ENCODE results near the gene CLCF1. TPM values are rescaled to one million over a fixed set of nuclear protein-coding genes. Genes with fewer than 3 reads are reported as not detected.

CLCF1 gene
- polyA plus RNA-seq, 1 donor (not counting 4 experiments of a cell fraction or from before 2014, with no cell fraction given) = 2.7 TPM

DNA sequence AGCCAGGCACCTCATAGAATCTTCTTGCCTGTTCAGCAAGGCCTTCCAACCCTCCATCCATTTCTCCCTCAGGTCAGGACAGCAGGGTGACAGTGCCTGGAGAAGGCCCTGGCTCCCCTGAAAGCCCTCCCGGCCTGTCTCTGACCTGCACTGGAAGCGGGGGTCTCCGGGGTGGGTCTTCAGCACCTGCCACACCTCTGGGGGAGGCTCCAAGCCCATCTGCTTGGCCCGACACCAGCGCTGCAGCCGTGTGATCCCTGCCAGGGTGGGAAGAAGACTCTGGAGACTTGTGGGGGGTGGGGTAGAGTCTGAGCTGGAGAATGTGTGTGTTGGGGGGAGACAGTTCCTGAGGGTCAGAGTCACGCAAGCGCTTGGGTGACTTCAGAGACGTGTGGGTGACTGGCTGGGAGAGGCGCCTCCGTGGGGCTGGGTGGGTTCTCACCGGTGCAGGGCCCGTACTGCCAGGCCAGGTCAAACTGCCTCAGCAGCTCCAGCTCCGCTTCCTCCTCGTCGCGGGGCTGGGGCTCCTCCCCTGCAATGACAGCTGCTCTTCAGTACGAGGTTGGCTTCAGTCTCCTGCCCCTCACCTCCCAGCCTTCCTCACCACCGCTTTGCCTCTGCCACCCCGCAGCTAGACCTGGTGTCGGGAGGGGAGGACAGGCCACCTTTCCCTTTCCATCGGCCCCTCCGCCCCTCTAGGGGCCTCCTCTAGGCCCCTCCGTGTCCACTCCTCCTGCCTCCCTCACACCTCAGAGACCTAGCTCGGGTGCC is 20.7 kb downstream of the CLCF1 start:
- H3K4me2 ChIP-seq (ENCODE audit: control insufficient read depth, extremely low read depth, insufficient read depth, low read depth, low read length) = peak overlapping the region; percentile 96
- no peak for DNase-seq (ENCODE audit: low read depth, low spot score)
- dilution Hi-C loops (cut with MboI; ENCODE audit: extremely low pct_ligation_motif_present, low sequenced_read_pairs) = no loop called here
- H3K79me2 ChIP-seq (ENCODE audit: control insufficient read depth, insufficient read depth, low read length) = peaks cover 8% of the 10 kb centered on the region
- H3K9me1 ChIP-seq (ENCODE audit: control insufficient read depth, extremely low read depth, insufficient read depth, low read length) = peaks cover 4% of the 10 kb centered on the region
- TF ChIP-seq EZH2 (IDR thresholded peaks at IDR 0.05; ENCODE audit: low read length) = no peak
- no peak for TF ChIP-seq CTCF (optimal IDR thresholded peaks at IDR 0.05 in 1 of 3, IDR thresholded peaks at IDR 0.05 in 1 of 3, conservative IDR thresholded peaks at IDR 0.05 in 1 of 3; ENCODE audit: extremely low read depth in 1 of 3, insufficient read depth in 2 of 3, low read length in 3 of 3)
- no peaks in the 10 kb centered on the region for H3K27me3 ChIP-seq (ENCODE audit: control insufficient read depth, extremely low read depth, insufficient read depth, low read length)
- peak overlapping the region; percentile 90 for H3K9ac ChIP-seq (ENCODE audit: control insufficient read depth, extremely low read depth, insufficient read depth, low read length)
- H3K9me3 ChIP-seq (ENCODE audit: control insufficient read depth, low read depth, low read length) = no peaks in the 10 kb centered on the region
- H3K4me3 ChIP-seq (ENCODE audit: control insufficient read depth in 2 of 3, extremely low read depth in 1 of 3, insufficient read depth in 2 of 3, low read depth in 1 of 3, low read length in 3 of 3) = peak overlapping the region; percentile 66 to 95 (median 92)
- peak overlapping the region; percentile 92 for H3K27ac ChIP-seq (ENCODE audit: control insufficient read depth, insufficient read depth, low read length)
- peaks cover 52% of the 10 kb centered on the region for H3K4me1 ChIP-seq (ENCODE audit: control insufficient read depth, extremely low read depth, insufficient read depth, low read length)
- no peak for FAIRE-seq
- peak overlapping the region; percentile 91 for H2AFZ ChIP-seq (ENCODE audit: control insufficient read depth, low read length)
- H4K20me1 ChIP-seq (ENCODE audit: control insufficient read depth, extremely low read depth, insufficient read depth, low read length) = no peaks in the 10 kb centered on the region
- peaks cover 0 to 6% of the 10 kb centered on the region in 2 experiments for H3K36me3 ChIP-seq (ENCODE audit: control insufficient read depth in 2 of 2, extremely low read depth in 1 of 2, insufficient read depth in 2 of 2, low read length in 2 of 2)

DNA sequence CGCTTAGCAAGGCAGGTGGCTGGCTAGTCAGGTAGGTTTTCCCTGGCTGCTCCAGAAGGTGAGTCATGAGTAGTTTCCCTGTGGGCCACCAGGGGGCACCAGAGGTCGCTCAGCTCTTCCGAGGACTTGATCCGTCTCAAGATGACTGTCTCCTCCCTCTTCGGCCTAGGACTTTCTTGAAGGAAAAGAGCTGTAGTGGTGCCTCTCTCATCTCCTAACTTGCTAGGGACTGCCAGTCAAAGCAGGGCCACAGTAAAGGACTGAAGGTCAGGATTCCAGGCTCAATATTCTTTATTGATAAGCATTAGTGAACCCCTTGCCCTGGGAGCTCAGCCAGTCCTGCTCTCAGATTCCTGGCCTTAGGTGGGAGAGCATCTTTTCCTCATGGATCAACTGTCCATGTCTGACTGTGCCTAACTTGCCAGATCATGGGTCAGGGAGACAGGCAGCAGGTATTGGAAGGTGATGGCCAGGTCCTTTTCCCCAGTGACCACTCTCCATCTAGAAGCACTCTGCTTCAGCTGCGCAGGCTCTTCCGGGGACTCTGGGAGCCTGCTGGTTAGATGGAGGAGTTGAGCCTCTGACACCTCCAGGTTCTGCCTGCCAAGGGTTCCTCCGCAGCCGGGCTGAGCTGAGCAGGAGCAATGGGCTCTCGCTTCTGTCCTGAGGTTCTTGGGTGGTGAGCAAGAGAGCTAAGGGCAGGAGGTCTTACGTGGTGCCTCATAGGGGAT is 22.0 kb downstream of the CLCF1 start:
- no peak overlapping the region for H3K9ac ChIP-seq (ENCODE audit: control insufficient read depth, extremely low read depth, insufficient read depth, low read length)
- no peak for DNase-seq (ENCODE audit: low read depth, low spot score)
- no peaks in the 10 kb centered on the region for H3K27me3 ChIP-seq (ENCODE audit: control insufficient read depth, extremely low read depth, insufficient read depth, low read length)
- H3K36me3 ChIP-seq (ENCODE audit: control insufficient read depth in 2 of 2, extremely low read depth in 1 of 2, insufficient read depth in 2 of 2, low read length in 2 of 2) = peaks cover 0 to 6% of the 10 kb centered on the region in 2 experiments
- no peak for TF ChIP-seq EZH2 (IDR thresholded peaks at IDR 0.05; ENCODE audit: low read length)
- peak; percentile 94 to 98 (median 94) for TF ChIP-seq CTCF (optimal IDR thresholded peaks at IDR 0.05 in 1 of 3, IDR thresholded peaks at IDR 0.05 in 1 of 3, conservative IDR thresholded peaks at IDR 0.05 in 1 of 3; ENCODE audit: extremely low read depth in 1 of 3, insufficient read depth in 2 of 3, low read length in 3 of 3)
- H4K20me1 ChIP-seq (ENCODE audit: control insufficient read depth, extremely low read depth, insufficient read depth, low read length) = no peaks in the 10 kb centered on the region
- no peak overlapping the region for H3K4me3 ChIP-seq (ENCODE audit: control insufficient read depth in 2 of 3, extremely low read depth in 1 of 3, insufficient read depth in 2 of 3, low read depth in 1 of 3, low read length in 3 of 3)
- peaks cover 46% of the 10 kb centered on the region for H3K4me1 ChIP-seq (ENCODE audit: control insufficient read depth, extremely low read depth, insufficient read depth, low read length)
- H3K79me2 ChIP-seq (ENCODE audit: control insufficient read depth, insufficient read depth, low read length) = peaks cover 8% of the 10 kb centered on the region
- no peak overlapping the region for H2AFZ ChIP-seq (ENCODE audit: control insufficient read depth, low read length)
- H3K27ac ChIP-seq (ENCODE audit: control insufficient read depth, insufficient read depth, low read length) = peak overlapping the region; percentile 13
- H3K4me2 ChIP-seq (ENCODE audit: control insufficient read depth, extremely low read depth, insufficient read depth, low read depth, low read length) = peak overlapping the region; percentile 37
- dilution Hi-C loops (cut with MboI; ENCODE audit: extremely low pct_ligation_motif_present, low sequenced_read_pairs) = no loop called here
- H3K9me1 ChIP-seq (ENCODE audit: control insufficient read depth, extremely low read depth, insufficient read depth, low read length) = no peaks in the 10 kb centered on the region
- H3K9me3 ChIP-seq (ENCODE audit: control insufficient read depth, low read depth, low read length) = no peaks in the 10 kb centered on the region
- FAIRE-seq = peak; percentile 20

Measured in keratinocyte (primary cell).